GM23338 (cell line): ENCODE results near the gene RAB13. TPM values are rescaled to one million over a fixed set of nuclear protein-coding genes. Genes with fewer than 3 reads are reported as not detected.
A peak's percentile ranks its signal among the peaks of the same experiment; 100 is the strongest.

Source experiments
- ATAC-seq: fragments of 200-7000 bp; cut with Tn5 transposase; 3 replicates; pipeline ENCODE4 v1.9.1; 2020
- DNase-seq: peaks from one replicate; pipeline ENCODE4 v3.0.0-alpha.2; 2015; ENCODE audit warnings: low spot score
- H2AFZ ChIP-seq: fragments of 200-600 bp; sonication (generic); 2 replicates; pipeline ENCODE4 v1.8.0; 2016; ENCODE audit warnings: antibody characterized with exemption, mild to moderate bottlenecking, moderate library complexity
- H3F3A ChIP-seq: fragments of 200-600 bp; sonication (generic); replicated peaks from 2 replicates; pipeline ENCODE4 v1.8.0; 2017; ENCODE audit warnings: antibody characterized with exemption, mixed run types, low read depth
- H3K27ac ChIP-seq: fragments of 200-600 bp; sonication (generic); 2 replicates; pipeline ENCODE4 v1.6.1; 2016; ENCODE audit warnings: low read depth
- H3K27me3 ChIP-seq: fragments of 200-600 bp; sonication (generic); 2 replicates; pipeline ENCODE4 v1.8.0; 2016; ENCODE audit warnings: mild to moderate bottlenecking, mixed run types, moderate library complexity; ENCODE audit not compliant: insufficient read depth
- H3K36me3 ChIP-seq: fragments of 200-600 bp; sonication (generic); 2 replicates; pipeline ENCODE4 v1.8.0; 2016; ENCODE audit warnings: mild to moderate bottlenecking; ENCODE audit not compliant: insufficient read depth
- H3K4me1 ChIP-seq: fragments of 200-600 bp; sonication (generic); 2 replicates; pipeline ENCODE4 v1.8.0; 2016; ENCODE audit warnings: mild to moderate bottlenecking, moderate library complexity; ENCODE audit not compliant: insufficient read depth
- H3K4me2 ChIP-seq: fragments of 200-600 bp; sonication (generic); 2 replicates; pipeline ENCODE4 v1.7.1; 2017; ENCODE audit warnings: mixed run types
- H3K4me3 ChIP-seq: fragments of 200-600 bp; sonication (generic); 2 replicates; pipeline ENCODE4 v1.6.1; 2016; ENCODE audit warnings: mixed run types
- H3K79me2 ChIP-seq: fragments of 200-600 bp; sonication (generic); replicated peaks from 2 replicates; pipeline ENCODE4 v1.8.0; 2017; ENCODE audit warnings: mild to moderate bottlenecking; ENCODE audit not compliant: insufficient read depth
- H3K9me2 ChIP-seq: fragments of 200-600 bp; sonication (generic); 2 replicates; pipeline ENCODE4 v1.8.0; 2017; ENCODE audit not compliant: insufficient read depth
- H4K20me1 ChIP-seq: fragments of 200-600 bp; sonication (generic); replicated peaks from 2 replicates; pipeline ENCODE4 v1.8.0; 2017; ENCODE audit warnings: mild to moderate bottlenecking; ENCODE audit not compliant: insufficient read depth
- H3K27ac Mint-ChIP-seq: 2 replicates; pipeline ENCODE4 v1.8.0; 2020; ENCODE audit warnings: inconsistent platforms, mild to moderate bottlenecking, moderate library complexity, mixed read lengths
- H3K27me3 Mint-ChIP-seq: 3 replicates; pipeline ENCODE4 v1.8.0; 2022; ENCODE audit warnings: low read depth, mild to moderate bottlenecking, moderate library complexity, mixed read lengths, inconsistent platforms; ENCODE audit not compliant: insufficient read depth, poor library complexity
- H3K36me3 Mint-ChIP-seq: 3 replicates; pipeline ENCODE4 v1.8.0; 2021; ENCODE audit warnings: low read depth, mild to moderate bottlenecking, inconsistent platforms, moderate library complexity, mixed read lengths
- H3K4me1 Mint-ChIP-seq: 3 replicates; pipeline ENCODE4 v1.8.0; 2020; ENCODE audit warnings: mild to moderate bottlenecking, inconsistent platforms, mixed read lengths
- H3K4me3 Mint-ChIP-seq: 3 replicates; pipeline ENCODE4 v1.8.0; 2021; ENCODE audit warnings: moderate library complexity, mild to moderate bottlenecking, inconsistent platforms, mixed read lengths
- H3K9me3 Mint-ChIP-seq: 3 replicates; pipeline ENCODE4 v1.8.0; 2020; ENCODE audit warnings: moderate library complexity, mild to moderate bottlenecking, inconsistent platforms, mixed read lengths
- CREB1 ChIP-seq: fragments of 250-450 bp; sonication (Bioruptor Pico); IDR thresholded peaks from 2 replicates; pipeline ENCODE4 v1.5.0; 2020; ENCODE audit warnings: low read depth, mild to moderate bottlenecking, moderate library complexity
- JUNB ChIP-seq: IDR thresholded peaks from one replicate; pipeline ENCODE4 v1.6.1; 2016; ENCODE audit warnings: antibody characterized with exemption; ENCODE audit not compliant: unreplicated experiment
- NANOG ChIP-seq: IDR thresholded peaks from 2 replicates; pipeline ENCODE4 v1.6.1; 2016; ENCODE audit warnings: antibody characterized with exemption, borderline replicate concordance
- POLR2AphosphoS5 ChIP-seq: IDR thresholded peaks from 2 replicates; pipeline ENCODE4 v1.6.1; 2016; ENCODE audit warnings: antibody characterized with exemption, low read depth
- STAT1 ChIP-seq: IDR thresholded peaks from one replicate; pipeline ENCODE4 v1.6.1; 2016; ENCODE audit warnings: antibody characterized with exemption; ENCODE audit not compliant: unreplicated experiment
- ZNF462 ChIP-seq: fragments of 250-450 bp; sonication (Bioruptor Pico); IDR thresholded peaks from 2 replicates; pipeline ENCODE4 v1.5.0; 2020; ENCODE audit warnings: mild to moderate bottlenecking, moderate library complexity
- polyA plus RNA-seq: library from polyadenylated mRNA; unstranded; fragments of >200 nt; fragmentation: Nextera tagmentation; extraction: Ambion mirVana; gene quantifications from 2 replicates; pipeline ENCODE4 v1.2.1, GENCODE V29; 2016
- total RNA-seq: library from RNA; depleted of rRNA; stranded (reverse); fragments of >200 nt; shearing (Covaris generic); gene quantifications from 2 replicates; pipeline ENCODE4 v1.2.3, GENCODE V29; 2014

The RAB13 gene
- total and polyA plus RNA-seq, 2 experiments from 2014 or later = 38.6 to 171 TPM

- TF ChIP-seq ZNF462 (CRISPR knock-in tag) (no peak), STAT1 (no peak), POLR2AphosphoS5 (no peak), NANOG (no peak)
These were observed 41.4 kb downstream of the RAB13 start (continued) for GRCh38 chr1:153944827-153945117.

- Histone ChIP-seq H3K36me3 (0 out of 2 replicates have a peak, but pooled peaks cover 3% of the 10 kb centered on the region), H3K4me3 (peak overlapping the region; percentile 95; the same call in 1 of the 2 replicates), H3K27ac (no peak overlapping the region), H3F3A (peaks cover 5% of the 10 kb centered on the region; the same call in 1 of the 2 replicates), H3K27me3 (no peaks in the 10 kb centered on the region), H2AFZ (no peak overlapping the region), H3K4me1 (peaks cover 10% of the 10 kb centered on the region; the same call in 1 of the 2 replicates), H3K4me2 (no peak overlapping the region), H4K20me1 (0 out of 2 replicates have a peak, but pooled peaks cover 3% of the 10 kb centered on the region), H3K79me2 (peaks cover 16% of the 10 kb centered on the region), H3K9me2 (no peaks in the 10 kb centered on the region)
- Mint-ChIP-seq H3K36me3 (peaks cover 48% of the 10 kb centered on the region), H3K9me3 (no peaks in the 10 kb centered on the region; the same call in 2 of the 3 replicates), H3K27me3 (peaks cover 20% of the 10 kb centered on the region), H3K4me1 (peaks cover 18% of the 10 kb centered on the region), H3K27ac (no peak overlapping the region), H3K4me3 (peak overlapping the region; percentile 87)
- TF ChIP-seq JUNB (no peak), CREB1 (CRISPR knock-in tag) (peak; percentile 80)
- DNase-seq (no peak), ATAC-seq (no peak)
These were observed 41.9 kb downstream of the RAB13 start for GRCh38 chr1:153944005-153944826.
